Astrocyte (in vitro differentiated cells and primary cell): ENCODE results near the gene SLCO3A1. TPM values are rescaled to one million over a fixed set of nuclear protein-coding genes. Genes with fewer than 3 reads are reported as not detected.

Experiments used
- DNase-seq: peaks from one replicate; pipeline ENCODE4 v3.0.0-alpha.2; 2010; ENCODE audit warnings: low read depth
- FAIRE-seq: peaks from 2 replicates; lab custom pipeline; 2011; peaks lifted over from hg19 to GRCh38; lab: Jason Lieb, UNC
- H2AFZ ChIP-seq: 2 replicates; pipeline ENCODE4 v1.6.0; 2012; ENCODE audit warnings: low read depth, low read length, inconsistent platforms
- H3K27ac ChIP-seq: 2 replicates; pipeline ENCODE4 v1.5.1; 2011; ENCODE audit warnings: low read depth, low read length, inconsistent platforms
- H3K27me3 ChIP-seq: 2 replicates; pipeline ENCODE4 v1.6.0; 2011; ENCODE audit warnings: low read length, inconsistent platforms; ENCODE audit not compliant: insufficient read depth
- H3K36me3 ChIP-seq: 2 replicates; pipeline ENCODE4 v1.5.1; 2011; ENCODE audit warnings: low read length, inconsistent platforms; ENCODE audit not compliant: insufficient read depth
- H3K4me1 ChIP-seq: 2 replicates; pipeline ENCODE4 v1.5.1; 2011; ENCODE audit warnings: low read length, inconsistent platforms; ENCODE audit not compliant: insufficient read depth
- H3K4me2 ChIP-seq: 2 replicates; pipeline ENCODE4 v1.6.0; 2012; ENCODE audit warnings: low read length, inconsistent platforms
- H3K4me3 ChIP-seq: 2 replicates; pipeline ENCODE4 v1.5.1; 2011; ENCODE audit warnings: low read depth, mild to moderate bottlenecking, low read length, inconsistent platforms; ENCODE audit not compliant: insufficient read depth
- H3K79me2 ChIP-seq: 2 replicates; pipeline ENCODE4 v1.6.0; 2012; ENCODE audit warnings: mild to moderate bottlenecking, low read length, inconsistent platforms; ENCODE audit not compliant: insufficient read depth
- H3K9ac ChIP-seq: 2 replicates; pipeline ENCODE4 v1.6.0; 2012; ENCODE audit warnings: mild to moderate bottlenecking, low read length, inconsistent platforms
- H3K9me3 ChIP-seq: 2 replicates; pipeline ENCODE4 v1.5.1; 2012; ENCODE audit warnings: low read depth, mild to moderate bottlenecking, low read length, inconsistent platforms; ENCODE audit not compliant: insufficient read depth
- H4K20me1 ChIP-seq: 2 replicates; pipeline ENCODE4 v1.6.0; 2012; ENCODE audit warnings: low read length, inconsistent platforms; ENCODE audit not compliant: insufficient read depth
- H3K27ac Mint-ChIP-seq: one replicate; pipeline ENCODE4 v1.8.0; 2021; ENCODE audit warnings: mild to moderate bottlenecking, mixed read lengths; ENCODE audit not compliant: unreplicated experiment
- H3K27me3 Mint-ChIP-seq: one replicate; pipeline ENCODE4 v1.8.0; 2021; ENCODE audit warnings: low read depth, mixed read lengths; ENCODE audit not compliant: unreplicated experiment
- H3K36me3 Mint-ChIP-seq: one replicate; pipeline ENCODE4 v1.8.0; 2021; ENCODE audit warnings: low read depth, mixed read lengths; ENCODE audit not compliant: unreplicated experiment
- H3K4me1 Mint-ChIP-seq: one replicate; pipeline ENCODE4 v1.8.0; 2021; ENCODE audit warnings: low read depth, mixed read lengths; ENCODE audit not compliant: unreplicated experiment
- H3K4me3 Mint-ChIP-seq: one replicate; pipeline ENCODE4 v1.8.0; 2021; ENCODE audit warnings: mild to moderate bottlenecking, moderate library complexity, mixed read lengths; ENCODE audit not compliant: unreplicated experiment
- H3K9me3 Mint-ChIP-seq: one replicate; pipeline ENCODE4 v1.8.0; 2021; ENCODE audit warnings: mild to moderate bottlenecking, mixed read lengths; ENCODE audit not compliant: unreplicated experiment
- CTCF ChIP-seq: IDR thresholded peaks from 2 replicates; pipeline ENCODE4 v1.5.1; 2011; ENCODE audit warnings: low read depth, mild to moderate bottlenecking, inconsistent platforms, low read length, moderate library complexity; ENCODE audit not compliant: insufficient read depth
- EZH2 ChIP-seq: IDR thresholded peaks from 2 replicates; pipeline ENCODE4 v1.6.1; 2012; ENCODE audit warnings: mild to moderate bottlenecking, low read length, inconsistent platforms; ENCODE audit not compliant: insufficient read depth
- total RNA-seq: library from RNA; stranded (reverse); gene quantifications from 2 replicates; pipeline ENCODE4 v1.2.1, GENCODE V29; 2021

The SLCO3A1 gene
- total RNA-seq, 1 donor from 2014 or later = 9.4 TPM

DNA sequence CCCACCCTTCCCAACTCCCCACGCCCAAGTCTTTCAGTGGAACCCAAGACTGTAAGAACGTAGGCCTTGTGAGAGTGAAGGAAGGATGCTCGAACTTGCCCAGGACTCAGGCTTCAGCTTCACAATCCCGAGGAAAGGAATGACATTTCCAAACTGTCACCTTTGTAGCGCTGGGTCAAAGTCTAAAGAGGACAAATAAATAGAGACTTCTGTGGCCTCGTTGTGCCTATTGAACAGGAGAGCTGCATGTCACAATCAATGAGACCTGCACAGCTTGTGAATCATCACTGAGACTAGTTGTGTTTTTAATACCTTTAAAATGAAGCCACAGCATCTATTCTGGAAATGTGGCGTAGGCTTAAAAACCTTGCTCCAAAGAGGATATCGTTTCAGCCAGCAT lies 317.4 kb downstream of the SLCO3A1 start:
- no peak overlapping the region for H3K4me3 ChIP-seq
- no peak overlapping the region for H3K27ac Mint-ChIP-seq
- DNase-seq = no peak
- no peak for FAIRE-seq
- peaks cover 9% of the 10 kb centered on the region for H3K9me3 Mint-ChIP-seq
- H3K79me2 ChIP-seq = no peaks in the 10 kb centered on the region
- no peak overlapping the region for H3K4me3 Mint-ChIP-seq
- H3K27me3 ChIP-seq = no peaks in the 10 kb centered on the region
- no peak for TF ChIP-seq CTCF
- no peak for TF ChIP-seq EZH2
- no peak overlapping the region for H3K9ac ChIP-seq
- no peak overlapping the region for H3K4me2 ChIP-seq
- peaks cover 13% of the 10 kb centered on the region for H3K4me1 Mint-ChIP-seq
- H3K27me3 Mint-ChIP-seq = peaks cover 12% of the 10 kb centered on the region
- no peaks in the 10 kb centered on the region for H3K9me3 ChIP-seq
- H3K27ac ChIP-seq = no peak overlapping the region
- H3K36me3 ChIP-seq = no peaks in the 10 kb centered on the region
- H4K20me1 ChIP-seq = no peaks in the 10 kb centered on the region
- H3K4me1 ChIP-seq = no peaks in the 10 kb centered on the region
- H2AFZ ChIP-seq = no peak overlapping the region
- H3K36me3 Mint-ChIP-seq = no peaks in the 10 kb centered on the region

GRCh38 chr15:92178911-92179310 lies 325.4 kb downstream of the SLCO3A1 start:
- Mint-ChIP-seq H3K4me1 (no peaks in the 10 kb centered on the region), H3K27me3 (peaks cover 17% of the 10 kb centered on the region), H3K4me3 (no peak overlapping the region), H3K36me3 (no peaks in the 10 kb centered on the region), H3K27ac (no peak overlapping the region), H3K9me3 (peaks cover 4% of the 10 kb centered on the region)
- no peaks in the 10 kb centered on the region for H3K36me3 ChIP-seq
- H3K4me2 ChIP-seq = no peak overlapping the region
- no peak overlapping the region for H2AFZ ChIP-seq
- H3K27ac ChIP-seq = no peak overlapping the region
- FAIRE-seq (no peak), DNase-seq (no peak)
- H3K4me1 ChIP-seq = no peaks in the 10 kb centered on the region
- H3K4me3 ChIP-seq = no peak overlapping the region
- H3K27me3 ChIP-seq = no peaks in the 10 kb centered on the region
- no peaks in the 10 kb centered on the region for H3K79me2 ChIP-seq
- H3K9me3 ChIP-seq = no peaks in the 10 kb centered on the region
- no peak overlapping the region for H3K9ac ChIP-seq
- H4K20me1 ChIP-seq = no peaks in the 10 kb centered on the region
- TF ChIP-seq EZH2 (no peak), CTCF (no peak)

DNA sequence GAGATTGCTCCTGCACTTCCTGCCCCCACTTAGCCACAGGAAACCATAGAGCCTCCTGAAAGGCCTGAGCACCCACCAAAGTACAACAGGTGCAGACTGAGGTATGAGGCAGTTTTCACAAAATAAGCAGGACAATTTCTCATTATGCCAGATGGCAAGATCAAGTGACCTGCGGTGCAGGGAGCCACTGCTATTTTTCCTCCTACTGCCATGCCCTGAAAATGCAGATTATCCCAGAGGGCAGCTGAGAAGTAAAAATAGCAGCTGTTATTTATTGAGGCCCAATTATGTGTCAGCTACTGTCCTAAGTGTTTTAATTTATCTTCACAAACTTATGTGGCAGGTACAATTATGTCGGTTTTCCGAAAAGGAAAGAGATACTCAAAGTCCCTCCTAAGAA lies 330.6 kb downstream of the SLCO3A1 start:
- Histone ChIP-seq H3K4me3 (no peak overlapping the region), H3K9ac (no peak overlapping the region), H3K4me1 (no peaks in the 10 kb centered on the region), H4K20me1 (no peaks in the 10 kb centered on the region), H3K36me3 (no peaks in the 10 kb centered on the region), H3K4me2 (no peak overlapping the region), H3K9me3 (no peaks in the 10 kb centered on the region), H2AFZ (no peak overlapping the region), H3K27me3 (no peaks in the 10 kb centered on the region), H3K79me2 (no peaks in the 10 kb centered on the region), H3K27ac (no peak overlapping the region)
- Mint-ChIP-seq H3K27me3 (peaks cover 6% of the 10 kb centered on the region), H3K4me1 (no peaks in the 10 kb centered on the region), H3K27ac (no peak overlapping the region), H3K4me3 (no peak overlapping the region), H3K36me3 (no peaks in the 10 kb centered on the region), H3K9me3 (no peaks in the 10 kb centered on the region)
- DNase-seq = no peak
- TF ChIP-seq EZH2 (no peak), CTCF (no peak)
- FAIRE-seq = no peak
